Measurements from ENCODE around the gene SLC41A3. TPM values are rescaled to one million over a fixed set of nuclear protein-coding genes. Genes with fewer than 3 reads are reported as not detected.

Gene SLC41A3
- total RNA-seq, 1 donor from 2014 or later, result 31.6 TPM

DNA sequence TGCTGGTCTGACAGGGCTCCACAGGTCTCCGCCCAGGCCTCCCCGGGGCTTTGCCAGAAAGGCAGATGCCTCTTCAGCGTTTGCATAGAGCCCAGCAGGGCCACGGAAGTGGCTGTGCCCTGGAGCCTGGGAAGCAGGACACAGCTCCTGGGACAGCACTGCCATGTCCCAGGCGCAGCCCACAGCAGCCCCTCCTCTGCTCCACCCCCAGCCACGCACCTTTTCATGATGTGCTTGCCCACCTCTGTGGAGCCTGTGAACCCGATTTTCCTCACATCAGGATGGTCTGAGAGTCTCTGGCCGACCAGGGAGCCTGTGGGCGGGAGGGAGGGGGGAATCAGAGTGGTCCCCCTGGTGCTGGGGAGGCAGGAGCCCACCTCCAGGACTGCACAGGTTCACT, 33.9 kb upstream of the SLC41A3 start:
- DNase-seq (ENCODE audit: low read depth) (no peak), FAIRE-seq (no peak)
- Mint-ChIP-seq H3K27me3 (ENCODE audit: low read depth, unreplicated experiment) (peaks cover 12% of the 10 kb centered on the region), H3K4me1 (ENCODE audit: low read depth, unreplicated experiment) (no peaks in the 10 kb centered on the region), H3K27ac (ENCODE audit: unreplicated experiment) (no peak overlapping the region), H3K36me3 (ENCODE audit: low read depth, unreplicated experiment) (no peaks in the 10 kb centered on the region), H3K4me3 (ENCODE audit: unreplicated experiment) (no peak overlapping the region), H3K9me3 (ENCODE audit: unreplicated experiment) (peaks cover 1% of the 10 kb centered on the region)
- H3K9ac ChIP-seq (ENCODE audit: low read length), result no peak overlapping the region
- peaks cover 2% of the 10 kb centered on the region for H3K27me3 ChIP-seq (ENCODE audit: insufficient read depth, low read length)
- H3K4me3 ChIP-seq (ENCODE audit: insufficient read depth, low read depth, low read length), result no peak overlapping the region
- no peak overlapping the region for H2AFZ ChIP-seq (ENCODE audit: low read depth, low read length)
- H3K4me2 ChIP-seq (ENCODE audit: low read length), result no peak overlapping the region
- H4K20me1 ChIP-seq (ENCODE audit: insufficient read depth, low read length), result no peaks in the 10 kb centered on the region
- no peaks in the 10 kb centered on the region for H3K4me1 ChIP-seq (ENCODE audit: insufficient read depth, low read length)
- TF ChIP-seq, protein P1, sequence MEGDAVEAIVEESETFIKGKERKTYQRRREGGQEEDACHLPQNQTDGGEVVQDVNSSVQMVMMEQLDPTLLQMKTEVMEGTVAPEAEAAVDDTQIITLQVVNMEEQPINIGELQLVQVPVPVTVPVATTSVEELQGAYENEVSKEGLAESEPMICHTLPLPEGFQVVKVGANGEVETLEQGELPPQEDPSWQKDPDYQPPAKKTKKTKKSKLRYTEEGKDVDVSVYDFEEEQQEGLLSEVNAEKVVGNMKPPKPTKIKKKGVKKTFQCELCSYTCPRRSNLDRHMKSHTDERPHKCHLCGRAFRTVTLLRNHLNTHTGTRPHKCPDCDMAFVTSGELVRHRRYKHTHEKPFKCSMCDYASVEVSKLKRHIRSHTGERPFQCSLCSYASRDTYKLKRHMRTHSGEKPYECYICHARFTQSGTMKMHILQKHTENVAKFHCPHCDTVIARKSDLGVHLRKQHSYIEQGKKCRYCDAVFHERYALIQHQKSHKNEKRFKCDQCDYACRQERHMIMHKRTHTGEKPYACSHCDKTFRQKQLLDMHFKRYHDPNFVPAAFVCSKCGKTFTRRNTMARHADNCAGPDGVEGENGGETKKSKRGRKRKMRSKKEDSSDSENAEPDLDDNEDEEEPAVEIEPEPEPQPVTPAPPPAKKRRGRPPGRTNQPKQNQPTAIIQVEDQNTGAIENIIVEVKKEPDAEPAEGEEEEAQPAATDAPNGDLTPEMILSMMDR (IDR thresholded peaks at IDR 0.05; ENCODE audit: insufficient read depth, low read depth, low read length), result no peak
- no peak for TF ChIP-seq EZH2 (IDR thresholded peaks at IDR 0.05; ENCODE audit: insufficient read depth, low read length)
- no peaks in the 10 kb centered on the region for H3K36me3 ChIP-seq (ENCODE audit: insufficient read depth, low read length)
- H3K9me3 ChIP-seq (ENCODE audit: insufficient read depth, low read depth, low read length), result no peaks in the 10 kb centered on the region
- no peak overlapping the region for H3K27ac ChIP-seq (ENCODE audit: low read depth, low read length)
- no peaks in the 10 kb centered on the region for H3K79me2 ChIP-seq (ENCODE audit: insufficient read depth, low read length)

DNA sequence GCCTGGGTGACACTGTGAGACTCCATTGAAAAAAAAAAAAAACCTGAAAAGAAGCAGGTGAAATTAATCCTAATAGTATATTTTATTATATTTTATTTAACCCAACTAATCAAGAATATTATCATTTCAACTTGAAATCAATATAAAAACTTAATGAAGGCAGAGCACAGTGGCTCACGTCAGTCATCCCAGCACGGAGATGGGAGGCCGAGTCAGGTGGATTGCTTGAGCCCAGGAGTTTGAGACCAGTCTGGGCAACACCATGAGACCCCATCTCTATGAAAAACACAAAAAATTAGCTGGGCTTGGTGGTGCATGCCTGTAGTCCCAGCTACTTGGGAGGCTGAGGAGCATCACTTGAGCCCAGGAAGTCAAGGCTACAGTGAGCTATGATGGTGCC, 33.3 kb upstream of the SLC41A3 start:
- Mint-ChIP-seq H3K4me3 (ENCODE audit: unreplicated experiment) (no peak overlapping the region), H3K27me3 (ENCODE audit: low read depth, unreplicated experiment) (peaks cover 12% of the 10 kb centered on the region), H3K4me1 (ENCODE audit: low read depth, unreplicated experiment) (no peaks in the 10 kb centered on the region), H3K27ac (ENCODE audit: unreplicated experiment) (no peak overlapping the region), H3K9me3 (ENCODE audit: unreplicated experiment) (peaks cover 1% of the 10 kb centered on the region), H3K36me3 (ENCODE audit: low read depth, unreplicated experiment) (no peaks in the 10 kb centered on the region)
- Histone ChIP-seq H3K9me3 (ENCODE audit: insufficient read depth, low read depth, low read length) (no peaks in the 10 kb centered on the region), H3K27ac (ENCODE audit: low read depth, low read length) (no peak overlapping the region), H3K4me1 (ENCODE audit: insufficient read depth, low read length) (no peaks in the 10 kb centered on the region), H3K4me2 (ENCODE audit: low read length) (no peak overlapping the region), H2AFZ (ENCODE audit: low read depth, low read length) (no peak overlapping the region), H3K9ac (ENCODE audit: low read length) (no peak overlapping the region), H3K27me3 (ENCODE audit: insufficient read depth, low read length) (peaks cover 2% of the 10 kb centered on the region), H3K36me3 (ENCODE audit: insufficient read depth, low read length) (no peaks in the 10 kb centered on the region), H3K79me2 (ENCODE audit: insufficient read depth, low read length) (no peaks in the 10 kb centered on the region), H3K4me3 (ENCODE audit: insufficient read depth, low read depth, low read length) (no peak overlapping the region), H4K20me1 (ENCODE audit: insufficient read depth, low read length) (no peaks in the 10 kb centered on the region)
- TF ChIP-seq, protein P1 (IDR thresholded peaks at IDR 0.05; ENCODE audit: insufficient read depth, low read depth, low read length), result no peak
- TF ChIP-seq EZH2 (IDR thresholded peaks at IDR 0.05; ENCODE audit: insufficient read depth, low read length), result no peak
- FAIRE-seq (no peak), DNase-seq (ENCODE audit: low read depth) (no peak)

DNA sequence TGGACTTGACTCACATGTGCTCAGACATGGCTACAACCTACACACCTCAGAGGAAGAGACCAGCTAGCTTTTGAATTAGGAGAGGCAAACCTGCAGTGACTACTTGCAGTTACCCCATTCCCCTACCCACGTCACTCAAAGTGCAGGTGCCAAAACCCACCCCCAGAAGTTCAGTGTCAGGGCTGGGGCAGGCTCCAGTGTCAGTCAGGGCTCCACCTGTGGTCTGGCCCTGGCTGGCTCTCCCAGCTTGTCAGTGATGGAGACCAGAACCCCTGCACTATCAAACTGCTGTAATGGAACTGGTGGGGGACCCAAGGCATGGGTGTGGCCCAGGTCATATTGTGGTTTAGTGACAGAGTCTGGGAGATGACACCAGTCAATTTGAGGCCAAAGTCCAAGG, 32.6 kb upstream of the SLC41A3 start:
- no peak overlapping the region for H3K27ac Mint-ChIP-seq (ENCODE audit: unreplicated experiment)
- H3K36me3 Mint-ChIP-seq (ENCODE audit: low read depth, unreplicated experiment), result no peaks in the 10 kb centered on the region
- H3K9me3 ChIP-seq (ENCODE audit: insufficient read depth, low read depth, low read length), result no peaks in the 10 kb centered on the region
- H3K27ac ChIP-seq (ENCODE audit: low read depth, low read length), result no peak overlapping the region
- H2AFZ ChIP-seq (ENCODE audit: low read depth, low read length), result no peak overlapping the region
- H3K4me3 Mint-ChIP-seq (ENCODE audit: unreplicated experiment), result no peak overlapping the region
- no peaks in the 10 kb centered on the region for H3K36me3 ChIP-seq (ENCODE audit: insufficient read depth, low read length)
- H3K4me2 ChIP-seq (ENCODE audit: low read length), result no peak overlapping the region
- H3K27me3 Mint-ChIP-seq (ENCODE audit: low read depth, unreplicated experiment), result peaks cover 12% of the 10 kb centered on the region
- H3K27me3 ChIP-seq (ENCODE audit: insufficient read depth, low read length), result peaks cover 2% of the 10 kb centered on the region
- DNase-seq (ENCODE audit: low read depth) (no peak), FAIRE-seq (no peak)
- no peaks in the 10 kb centered on the region for H3K4me1 Mint-ChIP-seq (ENCODE audit: low read depth, unreplicated experiment)
- H3K4me1 ChIP-seq (ENCODE audit: insufficient read depth, low read length), result no peaks in the 10 kb centered on the region
- no peaks in the 10 kb centered on the region for H3K79me2 ChIP-seq (ENCODE audit: insufficient read depth, low read length)
- H4K20me1 ChIP-seq (ENCODE audit: insufficient read depth, low read length), result no peaks in the 10 kb centered on the region
- no peak overlapping the region for H3K4me3 ChIP-seq (ENCODE audit: insufficient read depth, low read depth, low read length)
- TF ChIP-seq EZH2 (IDR thresholded peaks at IDR 0.05; ENCODE audit: insufficient read depth, low read length), result no peak
- TF ChIP-seq, protein P1 (IDR thresholded peaks at IDR 0.05; ENCODE audit: insufficient read depth, low read depth, low read length), result no peak
- H3K9me3 Mint-ChIP-seq (ENCODE audit: unreplicated experiment), result peaks cover 1% of the 10 kb centered on the region
- no peak overlapping the region for H3K9ac ChIP-seq (ENCODE audit: low read length)
